SK-N-SH (cell line): Measurements from ENCODE around the gene IGF2. TPM values are rescaled to one million over a fixed set of nuclear protein-coding genes. Genes with fewer than 3 reads are reported as not detected.

Source experiments
- CTCF ChIA-PET: fragments of 300-600, 350-600 bp; formaldehyde crosslinking; extraction: SDS; loops from one replicate; lab custom pipeline; 2021; lab: Yijun Ruan, JAX
- POLR2A ChIA-PET: fragments of 350-600 bp; sonication (Branson Sonifier 250); formaldehyde crosslinking; extraction: SDS; loops from one replicate; lab custom pipeline; 2020; ENCODE audit warnings: antibody characterized with exemption, inconsistent platforms; lab: Yijun Ruan, JAX
- DNase-seq: peaks from one replicate; pipeline ENCODE4 v3.0.0; 2012
- H2AFZ ChIP-seq: fragments of 200-600 bp; sonication (generic); 2 replicates; pipeline ENCODE4 v1.8.1; 2016; ENCODE audit warnings: antibody characterized with exemption, mild to moderate bottlenecking, low read depth
- H3F3A ChIP-seq: fragments of 200-600 bp; sonication (generic); replicated peaks from 2 replicates; pipeline ENCODE3; 2016; ENCODE audit warnings: antibody characterized with exemption, mild to moderate bottlenecking; ENCODE audit not compliant: insufficient read depth
- H3K27ac ChIP-seq, 2 experiments: fragments of 200-500 bp in 1 of 2; fragments of 200-600 bp in 1 of 2; sonication (Bioruptor generic) in 1 of 2; sonication (generic), shearing (Covaris generic) in 1 of 2; 2 replicates each; pipeline versions ENCODE4 v1.5.1 to v1.6.1; 2014 to 2016; ENCODE audit warnings: low read depth in 2 of 2, inconsistent platforms in 1 of 2, low read length in 1 of 2, mild to moderate bottlenecking in 1 of 2, mixed read lengths in 1 of 2
- H3K27me3 ChIP-seq: fragments of 200-600 bp; sonication (generic), shearing (Covaris generic); 2 replicates; pipeline ENCODE4 v1.6.1; 2016; ENCODE audit warnings: mixed run types; ENCODE audit not compliant: insufficient read depth
- H3K36me3 ChIP-seq, 2 experiments: fragments of 200-500 bp in 1 of 2; fragments of 200-600 bp in 1 of 2; sonication (Bioruptor generic) in 1 of 2; sonication (generic) in 1 of 2; replicated peaks in 1 of 2; 2 replicates each; pipeline versions ENCODE3 to v1.5.1; 2014 to 2016; ENCODE audit warnings: low read length in 1 of 2, mild to moderate bottlenecking in 1 of 2; ENCODE audit not compliant: insufficient read depth in 2 of 2, control insufficient read depth in 1 of 2
- H3K4me1 ChIP-seq, 2 experiments: fragments of 200-500 bp in 1 of 2; fragments of 200-600 bp in 1 of 2; sonication (Bioruptor generic) in 1 of 2; sonication (generic), shearing (Covaris generic) in 1 of 2; 2 replicates each; pipeline versions ENCODE4 v1.5.1 to v1.6.1; 2014 to 2016; ENCODE audit warnings: low read depth in 1 of 2, low read length in 1 of 2, mixed run types in 1 of 2; ENCODE audit not compliant: insufficient read depth in 2 of 2, control insufficient read depth in 1 of 2
- H3K4me2 ChIP-seq: fragments of 200-600 bp; sonication (generic), shearing (Covaris generic); 2 replicates; pipeline ENCODE4 v1.6.1; 2017; ENCODE audit warnings: mixed run types
- H3K4me3 ChIP-seq, 2 experiments: fragments of 200-500 bp in 1 of 2; fragments of 200-600 bp in 1 of 2; sonication (Bioruptor generic) in 1 of 2; sonication (generic), shearing (Covaris generic) in 1 of 2; 2 replicates each; pipeline versions ENCODE4 v1.5.1 to v1.8.1; 2014 to 2016; ENCODE audit warnings: low read depth in 2 of 2, inconsistent platforms in 1 of 2, low read length in 1 of 2, mild to moderate bottlenecking in 1 of 2, mixed read lengths in 1 of 2, moderate library complexity in 1 of 2
- H3K79me2 ChIP-seq: fragments of 200-600 bp; sonication (generic); 2 replicates; pipeline ENCODE4 v1.8.1; 2017; ENCODE audit warnings: mild to moderate bottlenecking; ENCODE audit not compliant: insufficient read depth
- H3K9ac ChIP-seq: fragments of 200-600 bp; sonication (generic); 2 replicates; pipeline ENCODE4 v1.6.1; 2017; ENCODE audit warnings: mixed run types
- H3K9me2 ChIP-seq: fragments of 200-600 bp; sonication (generic); 2 replicates; pipeline ENCODE4 v1.6.1; 2017; ENCODE audit warnings: mixed run types
- H3K9me3 ChIP-seq: fragments of 200-600 bp; sonication (generic); 2 replicates; pipeline ENCODE4 v1.6.1; 2017; ENCODE audit warnings: mixed run types, mild to moderate bottlenecking, moderate library complexity
- H4K20me1 ChIP-seq: fragments of 200-600 bp; sonication (generic); 2 replicates; pipeline ENCODE4 v1.6.1; 2017; ENCODE audit warnings: mild to moderate bottlenecking, mixed run types; ENCODE audit not compliant: insufficient read depth
- CHD2 ChIP-seq: fragments of 150-350 bp; IDR thresholded peaks from 2 replicates; pipeline ENCODE4 v1.6.1; 2018; ENCODE audit warnings: low read length; ENCODE audit not compliant: partially characterized antibody
- FOSL2 ChIP-seq: IDR thresholded peaks from 2 replicates; pipeline ENCODE4 v1.4.0; 2012; ENCODE audit warnings: low read depth, mild to moderate bottlenecking, moderate library complexity, borderline replicate concordance
- GABPA ChIP-seq: IDR thresholded peaks from 2 replicates; pipeline ENCODE4 v1.4.0; 2012; ENCODE audit warnings: low read depth, mild to moderate bottlenecking
- GATA2 ChIP-seq: sonication (generic); formaldehyde crosslinking; IDR thresholded peaks from 2 replicates; pipeline ENCODE4 v1.5.0; 2020; ENCODE audit warnings: mild to moderate bottlenecking, missing genetic modification reagents
- MEF2A ChIP-seq: IDR thresholded peaks from 2 replicates; pipeline ENCODE4 v1.4.0; 2012; ENCODE audit warnings: low read depth, borderline replicate concordance
- MXI1 ChIP-seq: IDR thresholded peaks from 2 replicates; pipeline ENCODE4 v1.6.1; 2012; ENCODE audit warnings: mild to moderate bottlenecking, low read depth, low read length, improper control_type of control experiment
- NFIC ChIP-seq: IDR thresholded peaks from 2 replicates; pipeline ENCODE4 v1.4.0; 2012; ENCODE audit warnings: borderline replicate concordance
- RCOR1 ChIP-seq: fragments of 150-350 bp; IDR thresholded peaks from 2 replicates; pipeline ENCODE4 v1.6.1; 2017; ENCODE audit warnings: antibody characterized with exemption, low read length
- REST ChIP-seq: IDR thresholded peaks from 2 replicates; pipeline ENCODE4 v1.6.1; 2012; ENCODE audit warnings: mild to moderate bottlenecking, low read depth, low read length, moderate library complexity
- RXRA ChIP-seq: IDR thresholded peaks from 2 replicates; pipeline ENCODE4 v1.4.0; 2012; ENCODE audit warnings: low read depth, mild to moderate bottlenecking, borderline replicate concordance
- SIN3A ChIP-seq: IDR thresholded peaks from 2 replicates; pipeline ENCODE4 v1.6.1; 2012; ENCODE audit warnings: low read depth, mild to moderate bottlenecking, low read length, moderate library complexity, borderline replicate concordance
- SMC3 ChIP-seq: IDR thresholded peaks from 2 replicates; pipeline ENCODE4 v1.6.1; 2012; ENCODE audit warnings: low read depth, low read length, improper control_type of control experiment
- USF1 ChIP-seq: IDR thresholded peaks from 2 replicates; pipeline ENCODE4 v1.4.0; 2012; ENCODE audit warnings: low read depth, borderline replicate concordance
- ZBTB33 ChIP-seq: IDR thresholded peaks from 2 replicates; pipeline ENCODE4 v1.4.0; 2012; ENCODE audit warnings: low read depth, borderline replicate concordance
- WGBS: methylation state at CpG from one replicate; pipeline ENCODE4 v1.1.6; 2017; ENCODE audit warnings: low lambda C conversion rate; 5-methylcytosine and 5-hydroxymethylcytosine counted together
- polyA plus RNA-seq, 3 experiments: library from polyadenylated mRNA; depleted of rRNA; stranded (reverse); fragments of >200 nt; gene quantifications; 2 replicates each; pipeline ENCODE4 v1.2.3, GENCODE V29; 2012

IGF2 gene
- polyA plus RNA-seq, 1 of the 3 experiments (the other 2 are of a cell fraction) = 0.05 TPM

GRCh38 chr11:2123628-2123960 lies 15.6 kb downstream of the IGF2 start:
- 52% methylated on average over 7 of the region's 7 CpGs for WGBS
- no peaks in the 10 kb centered on the region for H3K36me3 ChIP-seq
- no peak for DNase-seq
- no peaks in the 10 kb centered on the region for H3F3A ChIP-seq
- no peaks in the 10 kb centered on the region for H3K9me3 ChIP-seq
- no peak overlapping the region for H3K4me3 ChIP-seq
- H3K27ac ChIP-seq = no peak overlapping the region
- H3K9ac ChIP-seq = no peak overlapping the region
- TF ChIP-seq SIN3A = no peak
- TF ChIP-seq MEF2A = no peak
- TF ChIP-seq REST = no peak
- no peak for TF ChIP-seq MXI1
- TF ChIP-seq USF1 = no peak
- no peak for TF ChIP-seq GATA2
- no peak for TF ChIP-seq NFIC
- no peak for TF ChIP-seq CHD2
- no peak for TF ChIP-seq RXRA
- no peak for TF ChIP-seq FOSL2
- TF ChIP-seq ZBTB33 = no peak
- no peak for TF ChIP-seq GABPA
- no peak for TF ChIP-seq RCOR1
- no peak for TF ChIP-seq SMC3
- no peaks in the 10 kb centered on the region for H4K20me1 ChIP-seq
- CTCF ChIA-PET = interaction anchor here (0.9 to 1.2 kb wide), 3 partner anchors 10 to 241 kb away, joined by 3 to 5 read pairs (median 4); no protein-coding TSS in a partner anchor
- H3K4me1 ChIP-seq = peaks cover 0 to 11% of the 10 kb centered on the region in 2 experiments; a peak in 1 of 4 replicates
- H3K79me2 ChIP-seq = no peaks in the 10 kb centered on the region
- H3K9me2 ChIP-seq = no peaks in the 10 kb centered on the region
- no peak overlapping the region for H3K4me2 ChIP-seq
- no peaks in the 10 kb centered on the region for H3K27me3 ChIP-seq
- H2AFZ ChIP-seq = no peak overlapping the region
- POLR2A ChIA-PET = no interaction called here
